ENCODE results near the gene ELK1.

GRCh38 chrX:47605024-47605423 is 45.3 kb downstream of the ELK1 start:
- TF ChIP-seq CTCF (IDR thresholded peaks at IDR 0.05): no peak
- no peak for TF ChIP-seq POLR2A (IDR thresholded peaks at IDR 0.05)
